Mucosa of gallbladder (tissue), 1 donor: ENCODE data around the gene INO80E. TPM values are rescaled to one million over a fixed set of nuclear protein-coding genes. Genes with fewer than 3 reads are reported as not detected.
"Not testable (repeated sequence)": the region's sequence is repeated elsewhere in the genome, so short reads cannot be mapped to it uniquely, and the experiment has no call there.

Experiments
- DNase-seq: peaks from one replicate; pipeline ENCODE4 v3.0.0-alpha.2; 2020; ENCODE audit warnings: low spot score
- total RNA-seq: library from RNA; stranded (reverse); gene quantifications from one replicate; pipeline ENCODE4 v1.2.1, GENCODE V29; 2021
- donor health status: DM: no; HTN: no; CAD: no.

Gene INO80E
- total RNA-seq, 1 donor from 2014 or later = 88.4 TPM

GRCh38 chr16:30009990-30010843, 14.2 kb downstream of the INO80E start:
- DNase-seq = no peak

- DNase-seq = no peak
These were observed 15.0 kb downstream of the INO80E start, which contains the start of gene DOC2A for GRCh38 chr16:30010844-30011713. Gene DOC2A (minus strand): TSS chr16:30011027. CDS start chr16:30010222, 805 bp downstream.

- no peak for DNase-seq
These were observed 15.9 kb downstream of the INO80E start for GRCh38 chr16:30011714-30012504.

DNA sequence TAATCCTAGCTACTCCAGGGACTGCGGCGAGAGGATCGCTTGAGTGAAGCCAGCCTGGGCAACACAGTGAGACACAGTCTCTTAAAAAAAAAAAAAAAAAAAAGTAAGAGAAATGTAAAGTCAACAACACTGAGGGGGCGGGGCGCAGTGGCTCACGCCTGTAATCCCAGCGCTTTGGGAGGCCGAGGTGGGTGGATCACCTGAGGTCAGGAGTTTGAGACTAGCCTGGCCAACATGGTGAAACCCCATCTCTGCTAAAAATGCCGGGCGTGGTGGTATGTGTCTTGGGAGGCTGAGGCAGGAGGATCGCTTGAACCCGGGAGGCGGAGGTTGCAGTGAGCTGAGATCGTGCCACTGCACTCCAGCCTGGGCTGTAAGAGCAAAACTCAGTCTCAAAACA, 16.6 kb downstream of the INO80E start:
- not testable (repeated sequence) for DNase-seq

GRCh38 chr16:30015450-30015849, 19.4 kb downstream of the INO80E start:
- DNase-seq = not testable (repeated sequence)

GRCh38 chr16:30016555-30017276, 20.7 kb downstream of the INO80E start:
- no peak for DNase-seq

- no peak for DNase-seq
These were observed 21.2 kb downstream of the INO80E start for GRCh38 chr16:30017277-30017656.

DNA sequence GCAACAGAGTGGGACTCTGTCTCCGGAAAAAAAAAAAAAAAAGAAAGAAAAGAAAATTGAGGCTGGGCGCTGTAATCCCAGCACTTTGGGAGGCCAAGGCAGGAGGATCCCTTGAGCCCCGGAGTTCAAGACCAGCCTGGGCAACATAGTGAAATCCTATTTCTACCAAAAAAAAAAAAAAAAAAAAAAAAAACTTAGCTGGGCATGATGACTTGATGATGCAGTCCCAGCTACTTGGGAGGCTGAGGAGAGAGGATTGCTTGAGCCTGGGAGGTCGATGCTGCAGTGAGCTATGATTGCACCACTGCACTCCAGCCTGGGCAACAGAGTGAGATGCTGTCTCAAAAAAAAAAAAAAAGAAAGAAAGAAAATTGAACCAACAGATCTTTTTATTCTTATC, 21.9 kb downstream of the INO80E start:
- not testable (repeated sequence) for DNase-seq

GRCh38 chr16:30018731-30019158, 22.7 kb downstream of the INO80E start:
- DNase-seq = no peak

DNA sequence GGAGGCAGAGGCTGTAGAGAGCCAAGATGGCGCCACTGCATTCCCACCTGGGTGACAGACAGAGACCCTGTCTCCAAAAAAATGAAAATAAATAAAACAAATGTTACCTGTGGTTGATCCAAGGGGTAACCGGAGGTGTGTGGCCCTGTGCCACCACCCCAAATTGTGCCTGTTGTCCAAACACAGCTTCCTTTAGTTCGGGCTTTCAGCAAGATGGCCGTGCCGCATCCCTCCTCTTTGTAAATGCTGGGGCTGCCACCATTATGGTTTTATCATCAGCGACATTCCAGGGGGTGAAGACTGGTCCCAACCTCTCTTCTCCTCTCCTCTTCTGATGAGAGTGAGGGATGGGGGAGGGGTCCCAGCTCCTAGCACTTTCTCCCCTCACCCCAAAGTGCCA, 26.8 kb downstream of the INO80E start, which contains the start of gene C16orf92:
Gene C16orf92 (plus strand): TSS at position 312 of the 400 bp plus-strand sequence. CDS start 143 bp downstream, outside the sequence.
- no peak for DNase-seq

DNA sequence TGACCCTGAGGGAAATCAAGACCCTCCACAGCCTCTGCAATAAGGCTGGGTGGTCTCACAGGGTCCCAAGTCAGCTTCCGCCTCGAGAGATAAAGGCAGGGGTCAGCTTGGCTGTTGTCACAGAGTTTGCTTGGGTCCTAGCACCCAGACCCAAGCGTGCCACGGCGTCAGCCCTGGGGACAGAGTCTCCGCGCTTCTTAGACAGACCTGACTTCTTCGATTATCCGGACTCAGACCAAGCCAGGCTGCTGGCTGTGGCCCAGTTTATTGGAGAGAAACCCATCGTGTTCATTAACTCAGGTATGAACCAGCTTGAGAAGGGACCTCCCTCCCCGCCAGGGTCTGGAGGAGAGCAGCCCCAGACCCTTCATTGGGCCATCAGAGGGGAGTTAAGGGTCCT, 27.5 kb downstream of the INO80E start:
- DNase-seq = no peak

GRCh38 chr16:30024451-30024850, 28.4 kb downstream of the INO80E start:
- no peak for DNase-seq

- no peak for DNase-seq
These were observed 29.1 kb downstream of the INO80E start for GRCh38 chr16:30025156-30025555.

DNA sequence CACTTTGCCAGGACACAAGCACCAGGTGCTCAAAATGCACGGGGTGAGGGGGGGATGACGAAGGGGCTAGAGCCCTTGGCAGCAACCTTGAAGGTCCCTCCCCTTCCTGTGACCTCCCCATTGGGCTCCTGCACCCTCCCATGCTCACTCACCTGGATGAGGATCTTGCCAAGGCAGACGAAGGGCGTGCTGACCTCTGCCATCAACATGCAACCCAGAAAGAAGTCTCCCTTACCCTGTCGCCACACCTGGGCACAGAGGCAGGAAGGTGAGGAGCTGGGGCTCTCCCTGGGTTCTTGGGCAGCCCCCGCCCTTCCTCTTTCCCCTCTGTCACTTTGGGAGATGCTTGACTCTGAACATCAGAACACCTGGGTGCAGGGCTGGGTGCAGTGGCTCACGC, 29.5 kb downstream of the INO80E start:
- no peak for DNase-seq

DNA sequence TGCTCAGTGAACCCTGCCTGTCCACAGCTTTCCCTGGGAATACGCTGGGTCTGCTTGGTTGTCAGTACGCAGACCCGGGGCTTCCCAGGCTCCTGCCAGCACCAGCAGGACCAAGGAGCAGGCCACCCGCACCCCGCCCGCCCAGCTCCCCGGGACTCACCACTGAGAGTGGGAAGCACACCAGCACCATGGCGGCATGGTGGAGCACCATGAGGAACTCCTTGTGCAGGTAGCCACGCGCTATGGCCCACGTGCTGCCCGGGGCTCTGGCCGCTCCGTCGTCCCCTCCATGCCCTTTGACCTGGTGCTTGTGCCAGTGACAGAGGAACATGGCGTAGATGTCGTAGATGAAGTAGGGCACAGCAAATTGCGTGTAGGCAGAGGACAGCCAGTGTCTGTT, 30.4 kb downstream of the INO80E start:
- no peak for DNase-seq

GRCh38 chr16:30027588-30028437, 31.8 kb downstream of the INO80E start:
- no peak for DNase-seq

DNA sequence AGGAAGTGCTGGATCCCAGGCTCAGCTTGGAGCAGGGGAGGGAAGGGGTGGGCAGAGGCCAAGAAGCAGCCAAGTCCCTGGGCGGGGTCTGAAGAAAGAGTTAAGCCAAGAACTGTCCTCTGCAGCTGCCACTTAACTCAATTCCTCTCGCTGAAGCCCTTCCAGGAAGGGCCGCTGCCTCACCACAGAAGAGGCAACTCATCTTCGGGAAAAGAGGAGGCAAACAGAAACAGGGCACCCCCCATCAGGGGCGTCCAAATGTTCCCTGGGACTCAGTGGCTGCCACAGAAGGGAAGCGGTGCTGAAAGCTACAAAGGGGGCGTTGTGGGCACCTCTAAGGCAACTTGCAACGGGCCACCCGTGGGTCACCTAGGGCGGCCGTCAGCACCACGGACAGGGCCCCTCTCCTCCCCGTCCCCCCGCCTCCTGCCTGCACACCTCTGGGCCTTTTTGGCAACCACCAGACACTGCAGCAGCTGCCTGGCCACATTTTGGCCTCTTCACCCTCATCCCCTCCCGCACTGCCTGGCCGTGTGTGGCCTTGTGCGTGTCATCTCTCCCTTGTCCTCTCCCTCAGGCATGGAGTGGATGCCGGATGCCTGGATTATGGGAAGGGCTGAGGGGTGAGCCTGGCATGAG, 32.5 kb downstream of the INO80E start:
- DNase-seq = no peak

GRCh38 chr16:30030011-30030685, 34.1 kb downstream of the INO80E start:
- DNase-seq = no peak

- DNase-seq = no peak
These were observed 34.9 kb downstream of the INO80E start, which contains the start of gene TLCD3B for GRCh38 chr16:30030841-30031413. Gene TLCD3B (minus strand): TSS chr16:30031271. CDS start chr16:30030527, 744 bp downstream.
